K562 (cell line): Measurements from ENCODE around the gene CDK11A. TPM values are rescaled to one million over a fixed set of nuclear protein-coding genes. Genes with fewer than 3 reads are reported as not detected.
A peak's percentile ranks its signal among the peaks of the same experiment; 100 is the strongest.
"Not testable (repeated sequence)": the region's sequence is repeated elsewhere in the genome, so short reads cannot be mapped to it uniquely, and the experiment has no call there.

ENCODE experiments used
- CREB1 ChIP-seq, 2 experiments: sonication (generic) in 1 of 2; formaldehyde crosslinking in 1 of 2; IDR thresholded peaks; 2 replicates each; pipeline versions ENCODE4 v1.6.1 to v1.8.0; 2012 to 2022; ENCODE audit warnings: inconsistent platforms in 1 of 2, mild to moderate bottlenecking in 1 of 2, missing genetic modification reagents in 1 of 2, moderate library complexity in 1 of 2
- CREM ChIP-seq: IDR thresholded peaks from 2 replicates; pipeline ENCODE4 v1.6.1; 2014; ENCODE audit warnings: antibody characterized with exemption, low read depth
- HNRNPLL ChIP-seq: fragments of 200-400 bp; formaldehyde crosslinking; IDR thresholded peaks from 2 replicates; pipeline ENCODE4 v1.6.1; 2017; ENCODE audit warnings: low read length, low read depth, mild to moderate bottlenecking; ENCODE audit not compliant: poor library complexity, severe bottlenecking
- JUND ChIP-seq, 2 experiments: IDR thresholded peaks; 2 replicates in 1 of 2; 3 replicates in 1 of 2; pipeline ENCODE4 v1.6.1; 2011; ENCODE audit warnings: borderline replicate concordance in 2 of 2, low read depth in 2 of 2, low read length in 2 of 2, improper control_type of control experiment in 1 of 2, missing biosample characterization in 1 of 2, missing genetic modification characterization in 1 of 2, missing genetic modification reagents in 1 of 2
- MAFF ChIP-seq: IDR thresholded peaks from 2 replicates; pipeline ENCODE4 v1.6.1; 2012; ENCODE audit warnings: low read length, improper control_type of control experiment
- MYC ChIP-seq, 2 experiments: fragments of 250-450 bp in 1 of 2; sonication (Bioruptor Pico) in 1 of 2; IDR thresholded peaks; 2 replicates each; pipeline versions ENCODE4 v1.5.1 to v1.6.1; 2012 to 2021; ENCODE audit warnings: low read depth in 2 of 2, borderline replicate concordance in 1 of 2, improper control_type of control experiment in 1 of 2, low read length in 1 of 2, mild to moderate bottlenecking in 1 of 2, moderate library complexity in 1 of 2
- PCBP1 ChIP-seq: fragments of 200-400 bp; formaldehyde crosslinking; IDR thresholded peaks from 2 replicates; pipeline ENCODE4 v1.6.1; 2018; ENCODE audit warnings: mild to moderate bottlenecking, low read depth, low read length; ENCODE audit not compliant: poor library complexity, severe bottlenecking
- POLR2G ChIP-seq: fragments of 200-400 bp; formaldehyde crosslinking; IDR thresholded peaks from 2 replicates; pipeline ENCODE4 v1.6.1; 2017; ENCODE audit warnings: low read depth, mild to moderate bottlenecking, antibody characterized with exemption, low read length, moderate library complexity
- RBFOX2 ChIP-seq: fragments of 200-400 bp; formaldehyde crosslinking; IDR thresholded peaks from 2 replicates; pipeline ENCODE4 v1.6.1; 2017; ENCODE audit warnings: low read depth, mild to moderate bottlenecking, low read length, moderate library complexity
- SIN3A ChIP-seq, 2 experiments: fragments of 150-350 bp in 1 of 2; IDR thresholded peaks; 2 replicates each; pipeline ENCODE4 v1.6.1; 2011 to 2016; ENCODE audit warnings: borderline replicate concordance in 2 of 2, low read depth in 2 of 2, low read length in 2 of 2, mild to moderate bottlenecking in 2 of 2, moderate library complexity in 2 of 2; ENCODE audit not compliant: control insufficient read depth in 1 of 2
- SP1 ChIP-seq: sonication (generic); formaldehyde crosslinking; IDR thresholded peaks from 2 replicates; pipeline ENCODE4 v1.8.1; 2022; ENCODE audit warnings: mild to moderate bottlenecking, missing genetic modification reagents
- TOE1 ChIP-seq, 2 experiments: fragments of 450-650 bp in 1 of 2; sonication (generic) in 1 of 2; formaldehyde crosslinking in 1 of 2; IDR thresholded peaks; 2 replicates each; pipeline versions ENCODE4 v1.7.1 to v1.8.0; 2016 to 2022; ENCODE audit warnings: borderline replicate concordance in 2 of 2, mild to moderate bottlenecking in 2 of 2, antibody characterized with exemption in 1 of 2, inconsistent platforms in 1 of 2, low read depth in 1 of 2, missing genetic modification reagents in 1 of 2, moderate library complexity in 1 of 2
- ZNF384 ChIP-seq: IDR thresholded peaks from 2 replicates; pipeline ENCODE4 v1.6.1; 2012; ENCODE audit warnings: low read depth, low read length, improper control_type of control experiment
- polyA plus RNA-seq, 8 experiments: library from polyadenylated mRNA; depleted of rRNA in 4 of 8; stranded (reverse) in 5 of 8; unstranded in 3 of 8; fragments of >200 nt; fragmentation: Nextera tagmentation in 2 of 8; fragmentation: Illumina TruSeq in 1 of 8; extraction: Ambion mirVana in 2 of 8; extraction: Trizol in 1 of 8; gene quantifications; 2 replicates each; pipeline versions ENCODE4 v1.2.1 to v1.2.3, GENCODE V29; 2011 to 2014; ENCODE audit warnings: inconsistent platforms in 1 of 8, missing spikeins in 1 of 8
- total RNA-seq, 7 experiments: library from RNA; depleted of rRNA in 6 of 7; stranded (reverse); fragments of >200 nt in 6 of 7; fragmentation: Illumina TruSeq in 2 of 7; extraction: Trizol in 2 of 7; gene quantifications; 2 replicates each; pipeline versions ENCODE4 v1.2.1 to v1.2.3, GENCODE V29; 2011 to 2021; ENCODE audit warnings: low replicate concordance in 1 of 7
- TF ChIP-seq, protein P1 (sequence below): fragments of 450-650 bp; IDR thresholded peaks from 2 replicates; pipeline ENCODE4 v1.6.1; 2018; ENCODE audit not compliant: partially characterized antibody
- TF ChIP-seq, protein P2 (sequence below): fragments of 200-800 bp; sonication (Bioruptor generic); IDR thresholded peaks from 2 replicates; pipeline ENCODE4 v1.6.1; 2017; ENCODE audit warnings: missing genetic modification characterization, missing compliant biosample characterization
- TF ChIP-seq, protein P3 (sequence below): sonication (generic); formaldehyde crosslinking; IDR thresholded peaks from 2 replicates; pipeline ENCODE4 v1.8.0; 2022; ENCODE audit warnings: missing genetic modification reagents, mild to moderate bottlenecking, moderate library complexity, borderline replicate concordance

CDK11A gene
- total and polyA plus RNA-seq, 9 of the 15 experiments (the other 6 are each of a cell fraction or from before 2014, with no cell fraction given), result 4.5 to 71.0 (median 43.9) TPM

DNA sequence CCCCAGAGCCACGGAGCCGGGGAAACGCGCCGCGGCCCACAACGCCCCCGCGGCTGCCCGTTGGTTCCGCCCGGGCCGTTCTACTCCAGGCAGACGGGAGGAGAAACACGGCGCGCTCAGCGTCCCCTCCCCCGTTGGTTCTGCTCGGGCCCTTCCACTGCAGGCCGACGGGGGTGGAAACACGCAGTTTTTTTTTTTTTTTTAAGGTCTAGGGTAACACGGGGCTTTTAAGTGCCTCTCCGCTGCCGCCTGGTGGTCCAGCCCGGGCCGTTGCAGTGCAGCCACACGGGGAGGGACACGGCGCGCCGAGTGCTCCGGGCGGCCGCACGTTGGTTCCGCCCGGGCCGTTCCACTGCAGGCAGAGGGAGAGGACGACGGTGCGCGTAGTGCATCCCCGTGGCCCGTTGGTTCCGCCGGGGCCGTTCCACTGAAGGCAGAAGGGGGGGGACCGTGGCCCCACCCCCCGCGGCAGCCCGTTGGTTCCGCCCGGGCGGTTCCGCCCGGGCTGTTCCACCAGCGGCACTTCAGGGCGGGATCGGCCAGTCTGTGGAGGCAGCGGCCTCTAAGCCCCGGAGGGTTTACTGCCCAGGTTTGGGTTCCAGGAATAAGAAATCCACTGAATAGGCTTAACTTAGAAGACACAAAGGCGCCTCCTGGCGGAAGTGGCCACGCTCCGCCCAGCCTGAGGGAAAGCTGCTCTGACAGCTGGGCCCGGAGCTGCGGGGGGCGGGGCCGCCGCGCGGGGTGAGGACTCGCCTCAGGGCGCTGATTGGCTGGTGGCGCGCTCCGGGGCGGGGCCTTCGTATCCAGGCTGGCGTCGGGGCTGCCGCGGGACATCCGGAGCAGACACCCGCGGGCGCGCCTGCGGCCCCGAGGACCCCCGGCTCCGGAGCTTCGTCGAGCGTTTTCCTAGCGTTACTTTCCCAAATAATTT is 31.2 kb downstream of the CDK11A start, which contains the start of gene SLC35E2B (continued):
- TF ChIP-seq, protein P1, sequence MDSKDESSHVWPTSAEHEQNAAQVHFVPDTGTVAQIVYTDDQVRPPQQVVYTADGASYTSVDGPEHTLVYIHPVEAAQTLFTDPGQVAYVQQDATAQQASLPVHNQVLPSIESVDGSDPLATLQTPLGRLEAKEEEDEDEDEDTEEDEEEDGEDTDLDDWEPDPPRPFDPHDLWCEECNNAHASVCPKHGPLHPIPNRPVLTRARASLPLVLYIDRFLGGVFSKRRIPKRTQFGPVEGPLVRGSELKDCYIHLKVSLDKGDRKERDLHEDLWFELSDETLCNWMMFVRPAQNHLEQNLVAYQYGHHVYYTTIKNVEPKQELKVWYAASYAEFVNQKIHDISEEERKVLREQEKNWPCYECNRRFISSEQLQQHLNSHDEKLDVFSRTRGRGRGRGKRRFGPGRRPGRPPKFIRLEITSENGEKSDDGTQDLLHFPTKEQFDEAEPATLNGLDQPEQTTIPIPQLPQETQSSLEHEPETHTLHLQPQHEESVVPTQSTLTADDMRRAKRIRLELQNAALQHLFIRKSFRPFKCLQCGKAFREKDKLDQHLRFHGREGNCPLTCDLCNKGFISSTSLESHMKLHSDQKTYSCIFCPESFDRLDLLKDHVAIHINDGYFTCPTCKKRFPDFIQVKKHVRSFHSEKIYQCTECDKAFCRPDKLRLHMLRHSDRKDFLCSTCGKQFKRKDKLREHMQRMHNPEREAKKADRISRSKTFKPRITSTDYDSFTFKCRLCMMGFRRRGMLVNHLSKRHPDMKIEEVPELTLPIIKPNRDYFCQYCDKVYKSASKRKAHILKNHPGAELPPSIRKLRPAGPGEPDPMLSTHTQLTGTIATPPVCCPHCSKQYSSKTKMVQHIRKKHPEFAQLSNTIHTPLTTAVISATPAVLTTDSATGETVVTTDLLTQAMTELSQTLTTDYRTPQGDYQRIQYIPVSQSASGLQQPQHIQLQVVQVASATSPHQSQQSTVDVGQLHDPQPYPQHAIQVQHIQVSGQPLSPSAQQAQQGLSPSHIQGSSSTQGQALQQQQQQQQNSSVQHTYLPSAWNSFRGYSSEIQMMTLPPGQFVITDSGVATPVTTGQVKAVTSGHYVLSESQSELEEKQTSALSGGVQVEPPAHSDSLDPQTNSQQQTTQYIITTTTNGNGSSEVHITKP, result peak; percentile 99
- TF ChIP-seq TOE1 (IDR thresholded peaks at IDR 0.05; ENCODE audit: borderline replicate concordance) (peak; percentile 56; the same call in 1 of the 2 replicates), ZNF384 (peak; percentile 80), CREM (peak; percentile 80), POLR2G (peak; percentile 62; the same call in 1 of the 2 replicates), JUND (IDR thresholded peaks at IDR 0.05; ENCODE audit: borderline replicate concordance, low read depth, low read length) (peak; percentile 89), SIN3A (IDR thresholded peaks at IDR 0.05; ENCODE audit: borderline replicate concordance in 2 of 2, control insufficient read depth in 1 of 2, low read depth in 2 of 2, low read length in 2 of 2) (0 out of 4 replicates have a peak, but pooled peaks of 1 of the 2 experiments have one; percentile 17), CREB1 (IDR thresholded peaks at IDR 0.05) (peak; percentile 45; the same call in 1 of the 2 replicates), CREB1 (CRISPR knock-in tag; IDR thresholded peaks at IDR 0.05) (peak; percentile 57; the same call in 1 of the 2 replicates), SP1 (0 out of 2 replicates have a peak, but pooled peaks have one; percentile 25), RBFOX2 (peak; percentile 56), MAFF (peak; percentile 67; the same call in 1 of the 2 replicates), PCBP1 (peak; percentile 98), HNRNPLL (peak; percentile 41), MYC (IDR thresholded peaks at IDR 0.05; ENCODE audit: low read depth, low read length) (0 out of 2 replicates have a peak, but pooled peaks have one; percentile 17)
- TF ChIP-seq TOE1 (CRISPR knock-in tag; IDR thresholded peaks at IDR 0.05; ENCODE audit: borderline replicate concordance, low read depth); JUND (tag; IDR thresholded peaks at IDR 0.05; ENCODE audit: borderline replicate concordance, low read depth, low read length); MYC (CRISPR knock-in tag; IDR thresholded peaks at IDR 0.05; ENCODE audit: borderline replicate concordance, low read depth): not testable (repeated sequence)
- TF ChIP-seq, protein P2, sequence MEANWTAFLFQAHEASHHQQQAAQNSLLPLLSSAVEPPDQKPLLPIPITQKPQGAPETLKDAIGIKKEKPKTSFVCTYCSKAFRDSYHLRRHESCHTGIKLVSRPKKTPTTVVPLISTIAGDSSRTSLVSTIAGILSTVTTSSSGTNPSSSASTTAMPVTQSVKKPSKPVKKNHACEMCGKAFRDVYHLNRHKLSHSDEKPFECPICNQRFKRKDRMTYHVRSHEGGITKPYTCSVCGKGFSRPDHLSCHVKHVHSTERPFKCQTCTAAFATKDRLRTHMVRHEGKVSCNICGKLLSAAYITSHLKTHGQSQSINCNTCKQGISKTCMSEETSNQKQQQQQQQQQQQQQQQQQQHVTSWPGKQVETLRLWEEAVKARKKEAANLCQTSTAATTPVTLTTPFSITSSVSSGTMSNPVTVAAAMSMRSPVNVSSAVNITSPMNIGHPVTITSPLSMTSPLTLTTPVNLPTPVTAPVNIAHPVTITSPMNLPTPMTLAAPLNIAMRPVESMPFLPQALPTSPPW (CRISPR knock-in tag), result 0 out of 2 replicates have a peak, but pooled peaks have one; percentile 26
- TF ChIP-seq, protein P3, sequence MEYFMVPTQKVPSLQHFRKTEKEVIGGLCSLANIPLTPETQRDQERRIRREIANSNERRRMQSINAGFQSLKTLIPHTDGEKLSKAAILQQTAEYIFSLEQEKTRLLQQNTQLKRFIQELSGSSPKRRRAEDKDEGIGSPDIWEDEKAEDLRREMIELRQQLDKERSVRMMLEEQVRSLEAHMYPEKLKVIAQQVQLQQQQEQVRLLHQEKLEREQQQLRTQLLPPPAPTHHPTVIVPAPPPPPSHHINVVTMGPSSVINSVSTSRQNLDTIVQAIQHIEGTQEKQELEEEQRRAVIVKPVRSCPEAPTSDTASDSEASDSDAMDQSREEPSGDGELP (CRISPR knock-in tag), result peak; percentile 43; the same call in 1 of the 2 replicates
